ENCODE results near the gene SLC43A3. TPM values are rescaled to one million over a fixed set of nuclear protein-coding genes. Genes with fewer than 3 reads are reported as not detected.

The SLC43A3 gene
- total RNA-seq, 1 donor = 41.9 TPM

DNA sequence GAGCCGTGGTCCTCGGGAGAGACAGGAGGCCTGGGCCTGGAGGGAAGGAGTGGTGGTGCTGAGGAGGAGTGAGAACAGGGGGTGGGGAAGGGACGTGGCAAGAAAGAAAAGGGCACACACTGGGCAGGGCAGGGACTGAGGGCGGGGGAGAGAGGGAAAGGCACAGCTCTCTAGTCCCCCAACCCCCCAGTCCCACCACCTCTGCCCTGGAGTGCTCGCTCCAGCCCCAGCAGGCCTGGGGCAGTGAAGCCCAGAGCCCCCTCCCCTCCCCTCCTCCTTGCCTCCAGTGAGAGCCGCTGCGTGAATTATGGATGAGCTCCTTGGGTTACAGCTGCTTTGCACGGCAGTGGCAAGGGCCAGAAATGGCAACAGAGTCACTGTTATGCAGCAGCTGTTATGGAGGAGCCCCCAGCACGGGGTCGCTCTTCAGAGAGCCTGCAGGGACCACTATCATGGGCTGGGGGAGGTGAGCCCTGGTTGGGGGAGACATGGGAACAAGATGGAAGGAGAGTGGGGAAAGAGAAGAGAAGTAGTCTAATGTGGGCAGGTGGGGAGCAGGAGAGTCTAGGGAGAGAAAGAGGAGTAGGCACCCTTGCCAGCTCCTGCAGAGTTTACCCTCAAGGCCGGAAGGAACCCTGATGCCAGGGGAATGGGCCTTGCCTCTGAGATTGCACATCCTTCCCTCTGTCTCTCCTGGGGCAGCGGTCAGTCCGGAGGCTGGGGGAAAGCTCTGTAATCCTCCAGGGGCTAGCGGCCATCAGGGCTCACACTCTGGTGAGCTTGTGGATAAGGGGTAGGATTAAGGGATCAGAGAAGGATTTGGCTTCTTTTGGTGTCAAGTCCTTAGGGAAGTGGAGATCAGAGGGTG lies 37.0 kb upstream of the SLC43A3 start:
- Histone ChIP-seq H3K27me3 (ENCODE audit: insufficient read depth, low read length) (peaks cover 19% of the 10 kb centered on the region), H3K9me3 (ENCODE audit: low read depth, low read length) (no peaks in the 10 kb centered on the region), H3K4me3 (ENCODE audit: low read length) (no peak overlapping the region), H3K4me1 (ENCODE audit: insufficient read depth, low read length) (peaks cover 18% of the 10 kb centered on the region)

- Histone ChIP-seq H3K4me1 (ENCODE audit: insufficient read depth, low read length) (peaks cover 31% of the 10 kb centered on the region), H3K4me3 (ENCODE audit: low read length) (no peak overlapping the region), H3K9me3 (ENCODE audit: low read depth, low read length) (no peaks in the 10 kb centered on the region)
These were observed 35.7 kb upstream of the SLC43A3 start for GRCh38 chr11:57462597-57462996.

DNA sequence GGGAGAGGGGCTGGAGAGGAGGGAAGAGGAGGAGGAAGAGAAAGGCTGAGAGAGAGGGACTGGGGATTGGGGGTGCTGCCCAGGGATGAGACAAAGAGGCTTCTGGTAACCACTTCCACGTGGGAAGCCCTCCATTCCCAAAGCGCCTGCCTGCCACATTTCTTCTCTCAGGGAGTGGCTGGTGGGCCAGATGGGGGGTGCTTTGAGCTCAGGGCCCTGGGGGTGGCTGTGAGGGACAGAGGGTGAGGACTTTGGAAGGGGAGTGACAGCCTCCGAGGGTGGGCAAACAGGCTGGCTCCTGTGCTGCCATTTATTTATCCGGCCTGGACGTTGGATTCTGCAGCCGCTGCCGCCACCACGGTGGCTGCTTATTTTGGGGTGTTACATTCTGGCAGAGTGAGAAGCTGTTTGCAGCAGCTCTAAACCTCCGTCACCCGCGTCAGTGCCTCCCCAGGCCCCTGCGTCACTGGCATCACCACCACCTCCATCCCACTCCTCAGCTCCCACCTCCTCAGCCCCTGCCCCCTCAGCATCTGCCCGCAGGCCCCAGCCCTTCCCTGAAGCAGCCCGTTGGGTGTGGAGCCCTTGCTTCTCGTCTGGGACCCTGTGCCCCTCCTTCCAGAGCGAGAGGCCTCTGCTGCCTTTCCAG lies 35.0 kb upstream of the SLC43A3 start:
- Histone ChIP-seq H3K9me3 (ENCODE audit: low read depth, low read length) (no peaks in the 10 kb centered on the region), H3K27me3 (ENCODE audit: insufficient read depth, low read length) (peaks cover 33% of the 10 kb centered on the region), H3K4me3 (ENCODE audit: low read length) (no peak overlapping the region), H3K4me1 (ENCODE audit: insufficient read depth, low read length) (peaks cover 35% of the 10 kb centered on the region)

More at GRCh38 chr11:57462597-57462996, 35.7 kb upstream of the SLC43A3 start:
- peaks cover 30% of the 10 kb centered on the region for H3K27me3 ChIP-seq (ENCODE audit: insufficient read depth, low read length)

DNA sequence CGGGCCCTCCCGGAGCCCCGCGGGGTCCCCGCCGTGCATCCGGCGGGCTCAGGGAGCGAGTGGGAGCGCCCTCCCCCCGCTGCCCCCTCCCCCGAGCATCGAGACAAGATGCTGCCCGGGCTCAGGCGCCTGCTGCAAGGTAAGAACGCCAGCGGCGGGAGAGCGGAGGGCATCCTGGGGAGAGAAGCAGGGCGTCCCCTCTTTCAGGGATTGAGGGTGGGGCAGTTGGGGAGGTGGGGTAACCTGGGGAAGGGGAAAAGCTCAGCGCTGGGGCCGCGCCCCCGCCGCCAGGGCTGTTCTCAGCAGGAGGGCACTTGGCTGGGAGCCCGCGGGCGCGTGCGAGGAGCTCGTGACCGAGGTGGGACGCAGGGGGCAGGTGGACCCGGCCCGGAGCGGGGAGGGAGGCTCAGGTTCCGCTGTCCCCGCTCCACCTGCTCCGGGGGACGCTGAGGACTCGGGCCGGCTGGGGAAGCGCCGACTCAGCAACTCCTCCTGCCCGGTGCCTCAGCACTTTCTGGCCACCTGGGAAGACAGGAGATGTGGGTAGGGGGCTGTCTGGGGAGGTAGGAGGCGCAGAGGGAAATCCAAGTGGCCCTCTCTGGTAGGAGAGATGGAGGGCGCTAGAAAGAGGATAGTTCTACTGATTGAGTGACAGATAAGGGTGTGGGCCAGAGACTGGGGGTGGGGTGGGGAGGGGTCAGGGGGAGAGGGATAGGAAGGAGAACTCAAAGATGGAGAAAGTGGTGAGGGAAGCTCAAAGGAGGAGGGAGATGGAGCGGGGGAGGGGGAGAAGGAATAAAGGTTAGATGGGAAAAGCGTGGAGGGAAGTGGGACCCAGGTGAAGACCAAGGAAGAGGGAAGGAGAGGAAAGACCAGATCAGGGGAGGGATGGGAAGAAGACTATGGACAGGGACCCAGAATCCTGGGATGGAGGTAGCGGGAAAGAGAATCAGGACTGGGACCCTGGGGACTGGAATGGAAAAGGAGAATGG lies 34.1 kb upstream of the SLC43A3 start:
- Histone ChIP-seq H3K4me1 (ENCODE audit: insufficient read depth, low read length) (peaks cover 35% of the 10 kb centered on the region), H3K27me3 (ENCODE audit: insufficient read depth, low read length) (peaks cover 33% of the 10 kb centered on the region), H3K9me3 (ENCODE audit: low read depth, low read length) (no peaks in the 10 kb centered on the region), H3K4me3 (ENCODE audit: low read length) (peak overlapping the region; percentile 16)

DNA sequence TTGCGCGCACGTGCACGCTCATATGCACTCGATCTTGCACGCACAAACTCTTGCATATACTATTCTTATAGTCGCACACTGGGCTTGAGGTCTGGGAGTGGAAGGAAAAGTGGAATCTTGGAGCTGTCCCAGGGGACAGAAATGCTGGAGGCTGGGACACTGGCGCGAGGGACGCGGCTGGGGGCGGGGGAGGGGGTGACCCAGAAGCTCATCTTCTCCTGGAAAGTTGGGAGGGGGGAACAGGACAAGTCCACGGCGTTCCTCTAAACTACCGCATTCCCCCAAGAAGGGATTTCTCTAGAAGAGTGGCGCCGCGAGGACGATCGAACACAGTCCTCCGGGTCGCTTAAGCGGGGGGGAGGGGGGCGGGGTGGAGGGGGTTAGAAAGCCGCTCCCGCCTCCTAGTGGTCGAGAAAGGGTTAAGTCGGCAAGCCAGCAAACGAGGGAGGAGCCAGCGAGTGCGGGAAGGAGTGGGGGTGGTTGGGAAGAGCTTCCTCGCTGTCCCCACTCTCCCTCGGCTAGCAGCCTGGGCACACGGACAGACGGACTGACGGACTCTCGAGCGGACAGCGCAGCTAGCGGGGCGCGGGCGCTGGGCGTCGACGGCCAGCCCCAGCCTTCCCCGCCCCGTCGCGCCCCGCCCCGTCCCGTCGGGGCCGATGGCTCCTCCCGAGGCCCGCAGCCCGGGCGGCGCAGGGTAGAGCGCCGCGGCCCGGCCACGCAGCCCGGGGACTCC lies 33.3 kb upstream of the SLC43A3 start, which contains the start of gene RTN4RL2:
Gene RTN4RL2, plus strand, starts transcription at position 507 of the 736 bp plus-strand sequence. CDS start 338 bp downstream, outside the sequence.
- H3K4me1 ChIP-seq (ENCODE audit: insufficient read depth, low read length) = peaks cover 35% of the 10 kb centered on the region
- H3K4me3 ChIP-seq (ENCODE audit: low read length) = peak within 1 kb of the TSS; percentile 16
- H3K27me3 ChIP-seq (ENCODE audit: insufficient read depth, low read length) = peaks cover 33% of the 10 kb centered on the region
- H3K9me3 ChIP-seq (ENCODE audit: low read depth, low read length) = no peaks in the 10 kb centered on the region

GRCh38 chr11:57459164-57460021 lies 32.5 kb upstream of the SLC43A3 start:
- Histone ChIP-seq H3K4me1 (ENCODE audit: insufficient read depth, low read length) (peaks cover 35% of the 10 kb centered on the region), H3K4me3 (ENCODE audit: low read length) (peak overlapping the region; percentile 4), H3K9me3 (ENCODE audit: low read depth, low read length) (no peaks in the 10 kb centered on the region), H3K27me3 (ENCODE audit: insufficient read depth, low read length) (peaks cover 33% of the 10 kb centered on the region)

DNA sequence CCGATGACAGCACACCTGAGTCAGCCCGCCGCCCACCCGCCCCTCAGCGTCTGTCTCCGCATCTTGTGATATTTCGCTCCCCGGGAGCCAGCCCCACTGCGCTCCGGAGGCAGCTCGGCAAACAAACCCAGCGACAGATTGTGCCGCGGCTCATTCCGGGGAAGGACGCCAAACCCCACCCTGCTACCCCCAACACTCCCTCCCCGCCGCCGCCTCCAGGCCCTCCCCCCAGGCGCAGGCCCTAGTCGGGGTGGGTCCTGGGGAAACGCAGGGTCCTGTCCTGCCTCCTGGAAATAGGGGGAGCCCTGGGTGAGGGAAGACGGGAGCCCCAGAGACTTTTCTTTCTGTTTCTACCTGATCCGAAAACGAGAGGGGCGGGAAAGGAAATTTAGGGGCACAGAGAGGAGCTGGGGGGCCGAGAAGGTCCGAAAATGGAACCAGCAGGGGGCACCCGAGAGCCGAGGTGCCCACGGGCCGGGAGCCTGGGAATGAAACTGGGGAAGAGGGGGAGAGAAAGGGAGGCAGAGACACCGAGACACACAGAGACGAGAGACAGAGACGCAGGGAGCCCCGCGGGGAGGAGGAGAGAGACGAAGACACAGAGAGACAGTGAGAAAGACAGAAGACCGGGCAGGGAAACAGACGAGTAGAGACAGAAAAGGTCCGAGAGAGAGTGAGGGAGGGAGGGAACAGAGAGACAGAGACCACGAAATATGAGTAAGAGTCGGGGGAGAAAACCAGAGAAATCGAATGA lies 31.7 kb upstream of the SLC43A3 start:
- Histone ChIP-seq H3K27me3 (ENCODE audit: insufficient read depth, low read length) (peaks cover 33% of the 10 kb centered on the region), H3K4me1 (ENCODE audit: insufficient read depth, low read length) (peaks cover 35% of the 10 kb centered on the region)

GRCh38 chr11:57458060-57458409 lies 31.1 kb upstream of the SLC43A3 start:
- H3K9me3 ChIP-seq (ENCODE audit: low read depth, low read length) = no peaks in the 10 kb centered on the region
- no peak overlapping the region for H3K4me3 ChIP-seq (ENCODE audit: low read length)
- peaks cover 33% of the 10 kb centered on the region for H3K27me3 ChIP-seq (ENCODE audit: insufficient read depth, low read length)
- H3K4me1 ChIP-seq (ENCODE audit: insufficient read depth, low read length) = peaks cover 35% of the 10 kb centered on the region

More for the DNA sequence above, 31.7 kb upstream of the SLC43A3 start:
- H3K9me3 ChIP-seq (ENCODE audit: low read depth, low read length) = no peaks in the 10 kb centered on the region
- peak overlapping the region; percentile 4 for H3K4me3 ChIP-seq (ENCODE audit: low read length)

DNA sequence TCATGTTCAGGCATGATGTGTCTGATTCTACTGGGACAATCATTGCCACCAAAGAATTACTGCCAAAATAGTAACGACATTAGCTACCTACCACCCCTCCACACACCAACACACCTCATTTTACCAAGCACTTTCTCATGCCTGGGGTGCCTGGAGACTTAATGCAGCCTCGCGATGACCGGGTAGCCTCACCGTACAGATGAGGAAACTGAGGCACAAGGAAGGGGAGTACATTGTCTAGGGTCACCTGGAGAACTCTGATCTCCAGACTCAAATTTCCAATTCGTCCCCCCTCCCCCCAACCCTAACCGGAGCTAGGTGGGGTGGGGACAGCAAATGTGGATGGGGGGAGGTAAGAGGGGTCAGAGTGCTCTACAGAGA lies 30.7 kb upstream of the SLC43A3 start:
- H3K27me3 ChIP-seq (ENCODE audit: insufficient read depth, low read length) = peaks cover 33% of the 10 kb centered on the region
- H3K4me1 ChIP-seq (ENCODE audit: insufficient read depth, low read length) = peaks cover 35% of the 10 kb centered on the region
- no peak overlapping the region for H3K4me3 ChIP-seq (ENCODE audit: low read length)
- no peaks in the 10 kb centered on the region for H3K9me3 ChIP-seq (ENCODE audit: low read depth, low read length)

DNA sequence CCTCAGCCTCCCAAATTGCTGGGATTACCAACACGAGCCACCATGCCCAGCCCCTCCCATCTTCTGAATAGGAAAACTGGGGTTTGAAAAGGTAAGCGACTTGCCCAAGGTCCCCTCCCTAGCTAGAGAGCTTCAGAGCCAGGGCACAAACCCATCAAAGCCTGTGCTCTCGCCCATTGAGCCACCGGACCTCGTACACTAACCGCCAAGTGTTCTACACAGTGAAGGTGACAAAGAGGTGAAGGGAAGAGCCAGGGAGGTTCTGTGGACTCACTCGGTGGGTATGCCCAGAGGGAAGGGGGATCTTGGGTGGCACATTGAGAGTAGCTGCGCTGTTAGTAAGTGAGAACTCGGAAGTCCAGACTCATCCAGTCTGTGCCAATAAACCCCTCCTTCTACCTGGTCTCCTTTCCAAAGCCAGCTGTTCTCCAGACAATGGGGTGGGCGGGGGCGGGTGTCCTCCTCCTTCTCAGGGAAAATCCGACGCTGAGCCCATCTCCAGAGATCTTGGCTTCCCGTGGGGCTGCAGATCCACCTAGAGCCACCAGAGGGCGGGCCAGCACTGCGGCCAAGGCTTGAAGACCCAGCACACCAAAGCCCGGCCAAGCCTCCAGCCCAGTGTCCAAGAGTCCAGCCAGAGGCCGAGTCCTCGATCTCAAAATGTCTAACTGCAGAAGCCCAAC lies 30.2 kb upstream of the SLC43A3 start:
- Histone ChIP-seq H3K9me3 (ENCODE audit: low read depth, low read length) (no peaks in the 10 kb centered on the region), H3K4me1 (ENCODE audit: insufficient read depth, low read length) (peaks cover 35% of the 10 kb centered on the region), H3K27me3 (ENCODE audit: insufficient read depth, low read length) (peaks cover 33% of the 10 kb centered on the region), H3K4me3 (ENCODE audit: low read length) (no peak overlapping the region)

GRCh38 chr11:57453543-57454177 lies 26.7 kb upstream of the SLC43A3 start:
- H3K9me3 ChIP-seq (ENCODE audit: low read depth, low read length) = no peaks in the 10 kb centered on the region
- H3K4me1 ChIP-seq (ENCODE audit: insufficient read depth, low read length) = peaks cover 14% of the 10 kb centered on the region
- H3K27me3 ChIP-seq (ENCODE audit: insufficient read depth, low read length) = peaks cover 11% of the 10 kb centered on the region

DNA sequence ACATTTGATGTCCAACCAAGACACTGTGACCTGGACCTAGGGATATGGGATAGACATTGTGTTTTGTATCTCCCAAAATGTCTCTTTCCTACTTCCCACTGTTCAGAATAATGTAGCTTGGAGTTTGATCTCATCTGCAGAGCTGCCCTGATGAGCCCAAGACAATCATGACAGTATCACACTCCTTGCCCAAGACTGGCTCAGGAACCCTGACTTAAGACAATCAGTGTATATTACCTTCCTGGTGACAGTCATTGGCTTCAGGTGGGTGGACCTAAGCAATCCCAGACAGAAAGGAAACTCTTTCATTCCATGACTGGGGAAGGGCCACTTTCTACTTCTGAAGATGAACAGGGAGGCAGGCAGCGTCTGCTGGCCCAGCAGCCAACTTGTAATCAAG lies 19.1 kb upstream of the SLC43A3 start:
- no peaks in the 10 kb centered on the region for H3K9me3 ChIP-seq (ENCODE audit: low read depth, low read length)
- no peaks in the 10 kb centered on the region for H3K27me3 ChIP-seq (ENCODE audit: insufficient read depth, low read length)
- H3K4me1 ChIP-seq (ENCODE audit: insufficient read depth, low read length) = no peaks in the 10 kb centered on the region
- H3K4me3 ChIP-seq (ENCODE audit: low read length) = no peak overlapping the region

More at GRCh38 chr11:57453543-57454177, 26.7 kb upstream of the SLC43A3 start:
- H3K4me3 ChIP-seq (ENCODE audit: low read length) = no peak overlapping the region

All from mononuclear cell (primary cell).